OCI-LY7 (cell line): Measurements from ENCODE around the gene CDH22.

Experiments used
- CTCF ChIP-seq: fragments of 200-600 bp; sonication (generic); conservative IDR thresholded peaks from 2 replicates; pipeline ENCODE4 v1.5.1; 2014; ENCODE audit warnings: mild to moderate bottlenecking, antibody characterized with exemption, low read length, moderate library complexity, mixed read lengths
- EZH2phosphoT487 ChIP-seq: fragments of 200-600 bp; sonication (generic); IDR thresholded peaks from 2 replicates; pipeline ENCODE4 v1.6.1; 2018; ENCODE audit warnings: low read depth, borderline replicate concordance, mild to moderate bottlenecking, mixed run types, antibody characterized with exemption, low read length, moderate library complexity, mixed read lengths

- TF ChIP-seq CTCF (no peak), EZH2phosphoT487 (no peak)
These were observed 89.6 kb downstream of the CDH22 start for GRCh38 chr20:46218656-46219055.
